GM12891 (cell line): ENCODE data around the gene KRTAP5-8.

Experiments used
- POU2F2 ChIP-seq: IDR thresholded peaks from 2 replicates; pipeline ENCODE4 v1.6.1; 2011; ENCODE audit warnings: low read depth, mild to moderate bottlenecking, control low read depth, low read length, moderate library complexity
- SPI1 ChIP-seq: IDR thresholded peaks from 2 replicates; pipeline ENCODE4 v1.6.1; 2011; ENCODE audit warnings: low read depth, low read length, control low read depth

- TF ChIP-seq POU2F2 (no peak), SPI1 (no peak)
Observed at GRCh38 chr11:71502871-71503435, 34.9 kb upstream of the KRTAP5-8 start.
